Keratinocyte (primary cell): Measurements from ENCODE around the gene GAB1. TPM values are rescaled to one million over a fixed set of nuclear protein-coding genes. Genes with fewer than 3 reads are reported as not detected.

ENCODE experiments used
- DNase-seq: peaks from one replicate; pipeline ENCODE4 v3.0.0-alpha.2; 2011; ENCODE audit warnings: low read depth, missing footprints, low spot score
- FAIRE-seq: peaks from 2 replicates; lab custom pipeline; 2011; peaks lifted over from hg19 to GRCh38; lab: Jason Lieb, UNC
- H2AFZ ChIP-seq: 2 replicates; pipeline ENCODE4 v1.6.0; 2012; ENCODE audit warnings: low read length, control low read depth, inconsistent platforms; ENCODE audit not compliant: control insufficient read depth
- H3K27ac ChIP-seq: 2 replicates; pipeline ENCODE4 v1.5.1; 2011; ENCODE audit warnings: low read length; ENCODE audit not compliant: control insufficient read depth, insufficient read depth
- H3K27me3 ChIP-seq: 3 replicates; pipeline ENCODE4 v1.6.0; 2011; ENCODE audit warnings: low read length; ENCODE audit not compliant: control insufficient read depth, insufficient read depth; ENCODE audit errors: extremely low read depth
- H3K36me3 ChIP-seq, 2 experiments: 2 replicates in 1 of 2; 3 replicates in 1 of 2; pipeline ENCODE4 v1.5.1; 2011; ENCODE audit warnings: low read length in 2 of 2, mild to moderate bottlenecking in 1 of 2; ENCODE audit not compliant: control insufficient read depth in 2 of 2, insufficient read depth in 2 of 2; ENCODE audit errors: extremely low read depth in 1 of 2
- H3K4me1 ChIP-seq: 3 replicates; pipeline ENCODE4 v1.5.1; 2011; ENCODE audit warnings: low read length; ENCODE audit not compliant: control insufficient read depth, insufficient read depth; ENCODE audit errors: extremely low read depth
- H3K4me2 ChIP-seq: 3 replicates; pipeline ENCODE4 v1.6.0; 2011; ENCODE audit warnings: low read depth, low read length; ENCODE audit not compliant: control insufficient read depth, insufficient read depth; ENCODE audit errors: extremely low read depth
- H3K4me3 ChIP-seq, 3 experiments: fragments of 200-600 bp in 1 of 3; sonication (generic) in 1 of 3; 2 replicates in 2 of 3; 3 replicates in 1 of 3; pipeline ENCODE4 v1.5.1; 2011 to 2016; ENCODE audit warnings: low read length in 3 of 3, mild to moderate bottlenecking in 3 of 3, control low read depth in 2 of 3, inconsistent platforms in 1 of 3, low read depth in 1 of 3, mixed read lengths in 1 of 3, mixed run types in 1 of 3, moderate library complexity in 1 of 3; ENCODE audit not compliant: control insufficient read depth in 2 of 3, insufficient read depth in 2 of 3; ENCODE audit errors: extremely low read depth in 1 of 3
- H3K79me2 ChIP-seq: 2 replicates; pipeline ENCODE4 v1.6.0; 2012; ENCODE audit warnings: low read length; ENCODE audit not compliant: control insufficient read depth, insufficient read depth
- H3K9ac ChIP-seq: 3 replicates; pipeline ENCODE4 v1.6.0; 2011; ENCODE audit warnings: low read length; ENCODE audit not compliant: control insufficient read depth, insufficient read depth; ENCODE audit errors: extremely low read depth
- H3K9me1 ChIP-seq: 3 replicates; pipeline ENCODE4 v1.6.0; 2011; ENCODE audit warnings: low read length; ENCODE audit not compliant: control insufficient read depth, insufficient read depth; ENCODE audit errors: extremely low read depth
- H3K9me3 ChIP-seq: 2 replicates; pipeline ENCODE4 v1.5.1; 2012; ENCODE audit warnings: low read depth, low read length; ENCODE audit not compliant: control insufficient read depth
- H4K20me1 ChIP-seq: 3 replicates; pipeline ENCODE4 v1.6.0; 2011; ENCODE audit warnings: low read length; ENCODE audit not compliant: control insufficient read depth, insufficient read depth; ENCODE audit errors: extremely low read depth
- CTCF ChIP-seq, 3 experiments: IDR thresholded peaks in 1 of 3; conservative IDR thresholded peaks in 1 of 3; optimal IDR thresholded peaks in 1 of 3; 2 replicates in 2 of 3; 3 replicates in 1 of 3; pipeline versions ENCODE3 to v1.5.1; 2011; ENCODE audit warnings: low read length in 3 of 3, mild to moderate bottlenecking in 3 of 3, moderate library complexity in 2 of 3, control low read depth in 1 of 3, inconsistent platforms in 1 of 3; ENCODE audit not compliant: insufficient read depth in 2 of 3; ENCODE audit errors: extremely low read depth in 1 of 3
- EZH2 ChIP-seq: IDR thresholded peaks from one replicate; pipeline ENCODE4 v1.6.1; 2012; ENCODE audit warnings: inconsistent platforms, mild to moderate bottlenecking, low read length, moderate library complexity
- dilution Hi-C: fragments of 300-500 bp; cut with MboI; formaldehyde crosslinking; loops from one replicate; pipeline ENCODE4 v1.7.0; 2020; ENCODE audit warnings: low sequenced_read_pairs; ENCODE audit not compliant: extremely low pct_ligation_motif_present
- polyA plus RNA-seq, 5 experiments: library from polyadenylated mRNA; depleted of rRNA in 3 of 5; stranded (reverse) in 3 of 5; stranded (forward) in 1 of 5; unstranded in 1 of 5; fragments of >200 nt; gene quantifications; 1 replicate in 1 of 5; 2 replicates in 3 of 5; 3 replicates in 1 of 5; pipeline versions ENCODE4 v1.2.1 to v1.2.3, GENCODE V29; 2011 to 2012; ENCODE audit warnings: missing spikeins in 2 of 5, low read depth in 1 of 5, low replicate concordance in 1 of 5

Gene GAB1
- polyA plus RNA-seq, 1 donor (not counting 4 experiments of a cell fraction or from before 2014, with no cell fraction given), result 11.0 TPM

DNA sequence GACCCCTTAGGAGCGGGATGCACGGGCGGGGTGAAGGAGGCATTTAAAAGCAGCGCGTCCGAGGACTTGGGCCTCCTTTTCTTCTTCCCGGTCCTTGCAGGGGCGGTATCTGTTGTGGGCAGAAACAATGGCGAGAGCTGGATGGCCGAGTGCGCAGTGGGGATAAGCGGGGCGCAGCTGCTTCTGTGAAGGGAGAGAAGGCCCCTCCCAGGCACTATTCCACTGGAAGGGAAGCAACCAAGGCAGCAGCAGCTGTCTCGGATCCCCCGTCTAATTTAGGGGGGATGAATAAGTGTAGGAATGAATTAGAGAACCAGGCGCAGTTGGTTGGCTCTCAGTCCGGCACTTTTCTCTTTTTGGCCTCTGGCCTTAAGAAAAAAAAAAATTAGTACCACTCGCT lies 177.8 kb downstream of the GAB1 start:
- H4K20me1 ChIP-seq, result no peaks in the 10 kb centered on the region
- peaks cover 6 to 7% of the 10 kb centered on the region in 2 experiments for H3K36me3 ChIP-seq
- FAIRE-seq, result peak; percentile 58
- H3K27ac ChIP-seq, result peak overlapping the region; percentile 84
- peak overlapping the region; percentile 91 for H3K4me2 ChIP-seq
- H3K79me2 ChIP-seq, result peaks cover 57% of the 10 kb centered on the region
- dilution Hi-C loops, result no loop called here
- peak overlapping the region; percentile 82 for H2AFZ ChIP-seq
- no peak for DNase-seq
- peak overlapping the region; percentile 84 for H3K9ac ChIP-seq
- TF ChIP-seq EZH2, result no peak
- TF ChIP-seq CTCF (optimal IDR thresholded peaks at IDR 0.05 in 1 of 3, IDR thresholded peaks at IDR 0.05 in 1 of 3, conservative IDR thresholded peaks at IDR 0.05 in 1 of 3; ENCODE audit: extremely low read depth in 1 of 3, insufficient read depth in 2 of 3, low read length in 3 of 3), result no peak
- H3K4me1 ChIP-seq, result peaks cover 14% of the 10 kb centered on the region
- peak overlapping the region; percentile 89 to 95 (median 94) for H3K4me3 ChIP-seq
- H3K9me3 ChIP-seq, result no peaks in the 10 kb centered on the region
- no peaks in the 10 kb centered on the region for H3K9me1 ChIP-seq
- no peaks in the 10 kb centered on the region for H3K27me3 ChIP-seq

DNA sequence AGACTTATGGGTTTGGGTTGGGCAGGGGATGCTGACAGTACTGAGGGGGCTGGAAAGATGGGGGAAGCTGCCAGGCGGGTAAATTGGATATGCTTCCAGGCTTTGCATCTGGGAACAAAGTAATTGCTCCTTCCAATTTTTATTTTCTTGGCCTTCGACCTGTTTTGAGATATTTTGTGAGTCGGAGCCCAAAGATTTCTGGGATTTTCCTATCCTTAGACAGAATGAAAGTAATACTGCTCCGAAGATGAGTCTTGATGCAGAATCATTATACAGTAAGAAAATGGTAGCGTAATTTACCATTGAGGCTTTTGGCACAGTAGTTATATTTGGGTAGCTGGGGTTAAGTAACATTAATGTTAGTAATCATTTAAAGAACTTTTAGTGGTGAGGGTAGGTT lies 178.2 kb downstream of the GAB1 start:
- H2AFZ ChIP-seq, result no peak overlapping the region
- H3K79me2 ChIP-seq, result peaks cover 61% of the 10 kb centered on the region
- DNase-seq, result no peak

More for the DNA sequence above, 178.2 kb downstream of the GAB1 start:
- H3K4me2 ChIP-seq, result peak overlapping the region; percentile 91
- peak overlapping the region; percentile 84 for H3K27ac ChIP-seq
- no peaks in the 10 kb centered on the region for H3K9me1 ChIP-seq
- H3K9me3 ChIP-seq, result no peaks in the 10 kb centered on the region
- peak overlapping the region; percentile 84 for H3K9ac ChIP-seq
- TF ChIP-seq EZH2 (no peak), CTCF (optimal IDR thresholded peaks at IDR 0.05 in 1 of 3, IDR thresholded peaks at IDR 0.05 in 1 of 3, conservative IDR thresholded peaks at IDR 0.05 in 1 of 3; ENCODE audit: extremely low read depth in 1 of 3, insufficient read depth in 2 of 3, low read length in 3 of 3) (no peak)
- no peaks in the 10 kb centered on the region for H3K27me3 ChIP-seq
- dilution Hi-C loops, result no loop called here
- peaks cover 14% of the 10 kb centered on the region for H3K4me1 ChIP-seq
- H3K36me3 ChIP-seq, result peaks cover 7% of the 10 kb centered on the region in 2 experiments
- H3K4me3 ChIP-seq, result peak overlapping the region; percentile 89 to 95 (median 94)
- no peaks in the 10 kb centered on the region for H4K20me1 ChIP-seq
- no peak for FAIRE-seq
